ENCODE results near the gene DNALI1. TPM values are rescaled to one million over a fixed set of nuclear protein-coding genes. Genes with fewer than 3 reads are reported as not detected.

Gene DNALI1
- total RNA-seq, 3 donors from 2014 or later = 4.6 to 29.4 (median 20.6) TPM

GRCh38 chr1:37605061-37605650 lies 48.4 kb downstream of the DNALI1 start:
- no peaks in the 10 kb centered on the region for H3K36me3 ChIP-seq
- no peaks in the 10 kb centered on the region for H3K4me1 ChIP-seq
- TF ChIP-seq POLR2A (IDR thresholded peaks at IDR 0.05) = no peak
- TF ChIP-seq POLR2AphosphoS5 (IDR thresholded peaks at IDR 0.05) = no peak
- TF ChIP-seq, protein P1, sequence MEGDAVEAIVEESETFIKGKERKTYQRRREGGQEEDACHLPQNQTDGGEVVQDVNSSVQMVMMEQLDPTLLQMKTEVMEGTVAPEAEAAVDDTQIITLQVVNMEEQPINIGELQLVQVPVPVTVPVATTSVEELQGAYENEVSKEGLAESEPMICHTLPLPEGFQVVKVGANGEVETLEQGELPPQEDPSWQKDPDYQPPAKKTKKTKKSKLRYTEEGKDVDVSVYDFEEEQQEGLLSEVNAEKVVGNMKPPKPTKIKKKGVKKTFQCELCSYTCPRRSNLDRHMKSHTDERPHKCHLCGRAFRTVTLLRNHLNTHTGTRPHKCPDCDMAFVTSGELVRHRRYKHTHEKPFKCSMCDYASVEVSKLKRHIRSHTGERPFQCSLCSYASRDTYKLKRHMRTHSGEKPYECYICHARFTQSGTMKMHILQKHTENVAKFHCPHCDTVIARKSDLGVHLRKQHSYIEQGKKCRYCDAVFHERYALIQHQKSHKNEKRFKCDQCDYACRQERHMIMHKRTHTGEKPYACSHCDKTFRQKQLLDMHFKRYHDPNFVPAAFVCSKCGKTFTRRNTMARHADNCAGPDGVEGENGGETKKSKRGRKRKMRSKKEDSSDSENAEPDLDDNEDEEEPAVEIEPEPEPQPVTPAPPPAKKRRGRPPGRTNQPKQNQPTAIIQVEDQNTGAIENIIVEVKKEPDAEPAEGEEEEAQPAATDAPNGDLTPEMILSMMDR (IDR thresholded peaks at IDR 0.05) = no peak
- H3K4me3 ChIP-seq = no peak overlapping the region
- H3K27me3 ChIP-seq = no peaks in the 10 kb centered on the region
- H3K27ac ChIP-seq = peak overlapping the region; percentile 34 to 69
- DNase-seq (ENCODE audit: low spot score in 2 of 2) = no peak
- intact Hi-C loops (cut with DNase I; ENCODE audit: low total_unique reads) = no loop called here
- H3K9me3 ChIP-seq = no peaks in the 10 kb centered on the region

DNA sequence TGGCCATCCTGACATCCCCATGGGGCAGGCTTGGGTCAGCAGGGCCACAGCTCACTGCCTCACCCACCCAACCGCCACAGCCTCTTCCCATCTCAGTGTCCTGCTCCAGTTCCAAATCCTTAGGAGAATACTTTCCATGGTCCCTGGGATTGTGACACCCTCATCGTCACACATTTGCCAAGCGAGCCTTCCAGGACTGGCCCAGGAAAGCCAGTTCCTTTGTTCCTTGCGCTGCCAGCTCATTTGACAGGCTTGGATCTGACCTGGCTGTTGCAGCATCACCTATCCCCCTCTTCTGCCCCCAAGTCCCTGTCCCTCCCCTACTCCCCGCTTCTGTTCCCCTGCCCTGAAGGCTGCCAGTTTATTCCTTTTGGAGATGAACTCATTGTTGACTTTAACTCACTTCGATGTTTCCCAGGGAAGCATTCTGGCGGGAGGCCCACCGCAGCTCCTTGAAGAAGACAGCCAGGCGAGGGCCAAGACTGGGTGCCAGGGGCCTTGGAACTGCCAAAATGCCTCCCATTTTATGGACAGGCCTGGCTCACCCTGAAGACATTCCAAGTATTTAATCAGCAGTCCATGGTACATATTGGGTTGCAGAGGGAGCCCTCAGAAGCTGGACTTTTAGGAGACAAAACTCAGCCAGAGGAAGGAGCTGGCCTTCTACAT lies 49.2 kb downstream of the DNALI1 start:
- peak in 1 of 2 donors; percentile 30 for DNase-seq (ENCODE audit: low spot score in 2 of 2)
- H3K4me1 ChIP-seq = no peaks in the 10 kb centered on the region
- peak overlapping the region in 1 of 3 donors; percentile 23 for H3K4me3 ChIP-seq
- no peaks in the 10 kb centered on the region for H3K27me3 ChIP-seq
- peak overlapping the region; percentile 67 to 69 for H3K27ac ChIP-seq
- H3K9me3 ChIP-seq = no peaks in the 10 kb centered on the region
- intact Hi-C loops (cut with DNase I; ENCODE audit: low total_unique reads) = no loop called here
- no peaks in the 10 kb centered on the region for H3K36me3 ChIP-seq
- no peak for TF ChIP-seq POLR2A (IDR thresholded peaks at IDR 0.05)
- TF ChIP-seq, protein P1 (IDR thresholded peaks at IDR 0.05) = no peak
- no peak for TF ChIP-seq POLR2AphosphoS5 (IDR thresholded peaks at IDR 0.05)

DNA sequence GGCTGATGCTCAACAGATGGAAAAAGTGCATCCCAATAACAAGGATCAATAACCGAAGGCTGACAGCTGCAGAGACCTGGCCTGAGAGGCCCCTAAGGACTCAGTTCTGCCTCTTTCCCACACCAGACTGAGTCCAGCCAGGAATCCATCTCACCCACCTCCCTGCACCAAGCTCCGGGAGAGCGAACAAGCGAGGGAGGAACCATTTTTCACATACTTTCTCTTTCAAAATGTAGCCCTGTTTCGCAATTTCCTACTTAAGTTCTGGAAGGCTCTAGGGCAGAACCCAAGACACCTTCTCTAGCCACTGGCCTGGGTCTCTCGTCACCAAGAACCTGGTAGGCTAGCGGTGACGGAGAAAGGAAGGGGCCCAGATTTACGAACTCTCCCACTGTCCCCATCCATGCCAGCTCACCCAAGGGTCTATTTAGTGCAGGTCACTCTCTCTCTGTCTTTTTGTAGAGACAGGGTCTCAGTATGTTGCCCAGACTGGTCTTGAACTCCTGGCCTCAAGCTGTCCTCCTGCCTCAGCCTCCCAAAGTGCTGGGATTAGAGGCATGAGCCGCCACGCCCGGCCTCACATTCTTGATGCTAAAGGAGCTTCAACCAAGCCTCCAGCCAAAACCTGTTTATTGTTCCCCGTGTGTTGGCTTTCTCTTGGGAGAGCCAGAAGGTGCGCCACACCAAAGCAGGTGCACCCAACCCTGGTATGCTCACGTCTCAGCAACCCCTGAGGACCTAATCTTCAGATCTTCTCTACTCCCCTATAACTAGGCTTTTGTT lies 49.9 kb downstream of the DNALI1 start:
- Histone ChIP-seq H3K36me3 (no peaks in the 10 kb centered on the region), H3K27ac (peak overlapping the region; percentile 67 to 69), H3K4me3 (peak overlapping the region in 1 of 3 donors; percentile 23), H3K9me3 (no peaks in the 10 kb centered on the region), H3K27me3 (no peaks in the 10 kb centered on the region), H3K4me1 (no peaks in the 10 kb centered on the region)
- TF ChIP-seq, protein P1 (IDR thresholded peaks at IDR 0.05) = no peak
- no peak for TF ChIP-seq POLR2AphosphoS5 (IDR thresholded peaks at IDR 0.05)
- TF ChIP-seq POLR2A (IDR thresholded peaks at IDR 0.05) = no peak
- DNase-seq (ENCODE audit: low spot score in 2 of 2) = no peak
- intact Hi-C loops (cut with DNase I; ENCODE audit: low total_unique reads) = no loop called here

DNA sequence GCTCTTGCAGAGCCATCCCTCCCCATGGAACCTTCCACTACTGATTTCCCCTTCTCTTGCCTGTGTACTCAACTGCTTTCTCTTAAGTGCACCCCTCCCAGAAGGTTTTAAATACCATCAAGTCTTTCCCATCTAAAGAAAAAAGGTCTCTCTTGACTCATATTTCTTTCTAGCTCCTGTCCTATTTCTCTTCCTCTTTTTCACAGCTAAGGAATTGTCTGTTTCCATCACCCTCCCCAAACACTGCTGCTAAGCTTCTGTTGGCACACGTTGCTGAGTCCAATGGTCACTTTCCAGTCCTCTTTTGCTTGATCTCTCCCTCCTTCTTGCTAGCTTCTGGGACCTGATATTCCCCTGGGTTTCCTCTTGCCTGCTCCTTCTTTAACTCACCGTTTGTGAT lies 52.3 kb downstream of the DNALI1 start:
- intact Hi-C loops (cut with DNase I; ENCODE audit: low total_unique reads) = no loop called here

More for the DNA sequence above, 52.3 kb downstream of the DNALI1 start:
- no peak for DNase-seq (ENCODE audit: low spot score in 2 of 2)
- H3K9me3 ChIP-seq = no peaks in the 10 kb centered on the region
- no peaks in the 10 kb centered on the region for H3K27me3 ChIP-seq
- TF ChIP-seq POLR2A (IDR thresholded peaks at IDR 0.05) = no peak
- TF ChIP-seq, protein P1 (IDR thresholded peaks at IDR 0.05) = no peak
- no peak for TF ChIP-seq POLR2AphosphoS5 (IDR thresholded peaks at IDR 0.05)
- no peak overlapping the region for H3K27ac ChIP-seq
- no peak overlapping the region for H3K4me3 ChIP-seq
- H3K36me3 ChIP-seq = no peaks in the 10 kb centered on the region
- H3K4me1 ChIP-seq = no peaks in the 10 kb centered on the region
